ENCODE results near the gene CIAPIN1.

GRCh38 chr16:57409065-57409464 is 38.1 kb downstream of the CIAPIN1 start:
- TF ChIP-seq POLR2AphosphoS5 (IDR thresholded peaks at IDR 0.05) (no peak), CTCF (IDR thresholded peaks at IDR 0.05) (no peak)

Measured in suprapubic skin (tissue), 3 donors.